GM21786 (cell line): ENCODE results near the gene PDGFC.

Experiments
- ATAC-seq: cut with Tn5 transposase; IDR thresholded peaks from one replicate; pipeline ENCODE4 v1.9.1; 2021; ENCODE audit not compliant: unreplicated experiment

The PDGFC gene, protein sequence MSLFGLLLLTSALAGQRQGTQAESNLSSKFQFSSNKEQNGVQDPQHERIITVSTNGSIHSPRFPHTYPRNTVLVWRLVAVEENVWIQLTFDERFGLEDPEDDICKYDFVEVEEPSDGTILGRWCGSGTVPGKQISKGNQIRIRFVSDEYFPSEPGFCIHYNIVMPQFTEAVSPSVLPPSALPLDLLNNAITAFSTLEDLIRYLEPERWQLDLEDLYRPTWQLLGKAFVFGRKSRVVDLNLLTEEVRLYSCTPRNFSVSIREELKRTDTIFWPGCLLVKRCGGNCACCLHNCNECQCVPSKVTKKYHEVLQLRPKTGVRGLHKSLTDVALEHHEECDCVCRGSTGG

DNA sequence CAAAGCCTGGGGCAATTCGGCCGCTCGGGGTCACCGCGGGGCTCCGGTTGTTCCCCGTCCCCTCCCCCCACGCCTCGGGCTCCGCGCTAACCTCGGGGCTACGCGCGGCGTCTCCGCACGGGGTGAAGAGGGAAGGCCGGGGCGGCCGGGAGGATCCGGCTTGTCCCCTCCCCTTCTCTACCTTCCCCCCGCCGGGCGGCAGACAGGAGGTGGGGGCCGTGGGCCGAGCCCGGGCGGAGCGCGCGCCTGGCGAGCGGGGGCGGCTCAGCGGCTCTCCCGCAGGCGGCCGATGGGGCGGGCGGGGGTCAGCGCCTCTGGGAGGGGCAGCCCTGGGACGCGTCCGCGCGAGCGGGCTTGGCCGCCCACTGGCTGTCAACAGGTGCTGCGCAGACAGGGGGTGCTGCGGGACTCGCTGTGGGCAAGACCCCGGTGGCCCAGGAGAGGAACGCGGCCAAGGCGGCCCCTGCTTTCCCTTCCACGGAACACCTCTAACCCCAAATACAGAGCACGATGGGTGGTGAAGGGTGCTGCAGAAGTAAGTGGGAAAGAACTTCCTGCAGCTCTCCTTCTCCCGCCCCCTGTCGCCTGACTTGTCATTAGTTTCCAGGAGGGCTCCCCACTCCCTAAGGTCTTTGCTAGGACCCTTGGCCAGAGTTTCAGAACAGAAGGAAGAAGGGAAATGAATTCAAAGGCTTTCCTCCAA, at the start of gene PDGFC:
PDGFC (minus strand) TSS at position 124 of the 703 bp plus-strand sequence. CDS start 896 bp downstream, outside the sequence.
- no peak for ATAC-seq

DNA sequence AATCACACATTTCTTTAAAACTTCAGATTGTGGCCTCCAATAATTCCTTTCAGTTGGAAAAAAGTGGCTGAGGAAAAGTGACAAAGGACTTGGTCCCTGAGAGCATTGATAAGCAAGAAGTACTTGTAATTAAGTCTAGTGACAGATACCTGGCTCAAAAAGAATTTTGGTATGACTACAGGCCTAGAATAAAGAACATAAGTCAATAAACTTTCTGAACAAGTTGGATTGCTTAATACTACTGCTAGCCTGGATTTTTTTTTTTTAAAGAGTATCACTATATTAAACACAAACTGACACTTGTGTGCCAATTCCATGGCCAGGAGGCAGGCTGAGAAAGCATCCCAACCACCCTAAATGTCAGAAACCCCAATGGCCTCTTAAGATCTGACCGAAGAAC, 49.3 kb upstream of the PDGFC start:
- ATAC-seq = no peak

DNA sequence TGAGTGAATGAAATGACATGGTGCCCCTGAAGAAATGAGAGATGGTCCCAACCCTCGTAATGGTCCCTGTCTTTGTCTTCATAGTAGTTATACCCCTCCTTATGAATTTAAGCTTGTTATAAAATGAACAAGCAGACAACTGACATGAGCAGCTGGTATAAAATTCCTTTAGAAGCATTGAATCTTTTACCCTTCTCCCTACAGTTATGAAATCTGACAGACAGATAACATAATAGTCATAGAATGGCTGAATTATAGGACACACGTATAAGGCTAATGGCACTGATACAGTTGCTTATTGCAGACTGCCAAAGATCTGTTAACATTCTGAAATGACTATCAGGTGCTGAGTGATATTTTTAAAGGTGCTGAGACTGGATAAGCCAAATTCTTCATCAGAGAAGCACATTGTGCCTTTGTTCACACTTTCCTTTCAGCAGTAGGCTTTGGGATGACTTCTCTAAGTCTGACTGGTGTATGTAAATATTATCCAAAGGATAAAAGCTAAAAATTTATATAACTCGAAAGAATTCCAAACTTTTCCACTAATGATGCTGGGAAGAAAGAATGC, 47.4 kb upstream of the PDGFC start:
- no peak for ATAC-seq

DNA sequence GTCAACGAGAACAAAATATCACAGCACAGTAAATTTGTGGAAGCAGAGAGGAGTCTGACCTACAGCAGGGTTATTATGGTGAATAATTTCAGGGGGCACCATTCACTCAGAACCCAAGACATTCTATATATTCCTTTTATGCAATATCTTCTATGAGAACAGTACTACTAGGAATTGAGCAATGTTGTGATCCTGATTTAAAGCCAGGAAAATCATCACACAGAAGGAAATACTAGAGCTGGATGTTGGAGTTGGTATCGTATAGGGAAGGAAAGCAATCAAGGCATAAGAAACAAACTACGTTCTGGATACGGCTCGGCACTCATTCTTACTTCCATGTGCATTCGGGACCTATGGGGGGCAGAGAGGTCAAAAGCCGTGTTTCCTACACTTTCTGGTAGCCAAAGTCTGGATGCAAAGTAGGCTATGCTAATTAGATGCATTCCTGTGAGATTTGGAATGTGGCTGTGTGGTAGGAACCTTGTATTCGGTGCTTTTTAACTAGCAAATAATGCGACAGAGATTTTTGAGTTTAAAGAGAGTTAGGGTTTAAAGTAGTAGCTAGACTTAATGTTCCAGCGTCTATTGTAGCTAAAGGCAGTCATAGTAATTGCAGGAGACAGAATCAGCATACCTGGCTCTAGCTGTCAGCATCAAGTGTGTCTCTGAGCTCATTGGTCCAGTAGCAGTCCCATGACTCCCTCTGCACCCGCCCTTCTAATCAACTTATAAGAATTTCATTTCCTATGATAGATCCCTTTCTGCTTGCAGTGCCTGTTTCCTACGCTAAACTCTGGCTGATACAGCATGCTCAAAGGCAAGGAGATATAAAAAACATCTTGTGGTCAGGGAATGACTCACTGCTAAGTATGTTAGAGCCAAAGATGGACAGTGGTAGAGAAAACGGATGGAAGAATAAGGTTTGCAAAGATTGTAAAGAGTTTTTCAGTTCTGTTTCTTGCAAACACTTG, 43.3 kb upstream of the PDGFC start:
- peak; percentile 56 for ATAC-seq

DNA sequence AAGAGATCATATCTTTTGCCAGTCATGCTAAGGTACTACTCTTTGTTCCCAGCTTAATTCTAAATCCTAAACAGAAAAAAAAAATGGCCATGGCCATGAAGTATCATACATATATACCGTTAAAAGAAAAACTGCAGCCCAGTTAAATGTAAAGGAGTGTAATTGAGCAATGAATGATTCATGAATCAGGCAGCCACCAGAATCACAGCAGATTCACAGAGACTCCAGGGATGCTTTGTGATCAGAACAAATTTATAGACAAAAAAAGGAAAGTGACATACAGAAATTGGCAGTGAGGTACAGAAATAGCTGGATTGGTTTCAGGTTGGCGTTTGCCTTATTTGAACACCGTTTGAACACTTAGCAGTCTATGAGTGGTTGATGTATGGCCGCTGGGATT, 42.1 kb upstream of the PDGFC start:
- ATAC-seq = no peak

DNA sequence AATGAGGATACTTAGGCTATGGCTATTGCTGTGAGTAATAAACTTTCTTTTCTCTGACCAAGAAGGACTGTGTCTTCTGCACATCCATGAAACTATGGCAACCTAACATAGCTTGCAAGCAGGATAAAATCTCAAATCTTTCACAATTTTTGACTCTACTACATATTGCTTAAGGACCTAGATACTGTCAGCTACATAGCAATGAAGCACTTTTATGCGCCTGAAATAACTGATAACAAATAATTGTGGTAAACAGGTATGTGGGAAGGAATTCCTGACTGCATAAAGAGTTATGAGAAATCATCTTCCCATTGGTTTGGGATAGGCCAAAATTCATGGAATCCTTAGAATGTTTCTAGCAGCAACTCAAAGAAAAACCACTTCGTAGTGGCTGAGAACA, 41.2 kb upstream of the PDGFC start:
- ATAC-seq = no peak

DNA sequence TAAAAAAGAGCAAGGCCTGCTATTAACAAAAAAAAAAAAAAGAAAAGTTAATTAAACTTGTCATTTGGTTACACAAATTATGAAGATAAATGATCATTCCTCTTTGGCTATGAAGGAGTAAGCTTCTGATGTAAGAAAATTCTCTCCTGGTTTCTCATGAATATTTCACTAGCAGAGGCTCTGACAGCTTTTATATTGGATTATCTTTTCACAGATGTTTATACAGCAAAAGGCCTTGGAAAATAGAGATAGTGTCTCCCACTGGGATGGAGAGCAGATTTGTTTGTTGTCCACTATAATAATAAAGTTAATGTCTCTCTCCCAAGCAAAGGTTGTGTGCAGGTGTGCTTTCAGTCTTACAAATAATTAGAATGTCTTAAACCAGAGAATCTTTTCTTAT, 40.7 kb upstream of the PDGFC start:
- ATAC-seq = no peak

DNA sequence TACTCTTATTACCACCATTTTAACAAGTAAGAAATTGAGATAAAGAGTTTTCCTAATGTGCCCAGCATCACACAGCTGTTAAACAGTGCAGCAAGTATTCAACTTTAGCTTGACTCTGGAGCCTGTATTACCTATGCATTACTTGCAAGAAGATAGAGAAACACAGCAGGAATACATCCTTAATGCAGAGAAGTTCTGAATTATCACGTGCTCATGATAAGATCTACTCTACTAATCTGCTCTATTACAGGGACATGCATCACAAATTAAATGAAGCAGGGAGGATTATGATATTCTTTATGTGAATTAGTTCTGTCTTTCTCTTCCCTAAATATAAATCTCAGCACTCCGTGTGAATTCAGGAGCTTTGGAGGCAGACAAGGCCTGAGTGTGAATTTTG, 39.0 kb upstream of the PDGFC start:
- no peak for ATAC-seq

DNA sequence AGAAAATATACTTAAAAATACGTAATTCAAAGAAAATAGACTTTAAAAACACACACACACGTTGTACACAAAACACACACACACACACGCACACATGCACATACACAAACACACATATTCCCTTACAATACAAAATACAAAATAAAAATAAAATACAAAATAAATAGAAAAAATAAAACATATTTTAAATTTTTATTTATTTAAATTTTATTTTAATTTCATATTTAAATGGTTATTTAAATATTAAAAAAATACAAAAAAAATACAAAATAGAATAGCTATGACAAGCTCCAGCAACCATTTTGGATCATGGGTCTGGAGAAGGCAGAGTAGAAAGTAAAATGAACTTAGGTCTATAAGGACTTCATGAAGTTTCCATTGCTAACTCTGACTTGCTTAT, 34.2 kb upstream of the PDGFC start:
- ATAC-seq = no peak

DNA sequence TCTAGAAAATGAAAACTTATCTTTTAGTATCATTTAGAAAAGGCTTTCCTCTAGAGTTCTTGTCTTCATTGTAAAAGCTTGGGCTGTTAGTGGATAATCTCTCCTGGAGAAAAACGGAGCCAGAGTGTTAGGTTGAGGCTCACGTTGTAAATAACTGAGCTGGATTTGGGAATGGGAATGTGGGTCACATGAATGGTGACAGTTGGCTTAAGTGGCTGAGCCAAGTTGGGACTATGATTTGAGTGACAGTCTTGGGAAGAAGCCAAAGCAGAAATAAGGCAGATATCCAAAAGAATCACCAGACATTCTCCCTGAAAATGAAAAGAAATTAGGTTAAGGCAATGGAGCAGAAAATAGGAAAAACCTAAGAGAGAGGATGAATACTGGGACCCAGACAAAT, 33.6 kb upstream of the PDGFC start:
- ATAC-seq = no peak

DNA sequence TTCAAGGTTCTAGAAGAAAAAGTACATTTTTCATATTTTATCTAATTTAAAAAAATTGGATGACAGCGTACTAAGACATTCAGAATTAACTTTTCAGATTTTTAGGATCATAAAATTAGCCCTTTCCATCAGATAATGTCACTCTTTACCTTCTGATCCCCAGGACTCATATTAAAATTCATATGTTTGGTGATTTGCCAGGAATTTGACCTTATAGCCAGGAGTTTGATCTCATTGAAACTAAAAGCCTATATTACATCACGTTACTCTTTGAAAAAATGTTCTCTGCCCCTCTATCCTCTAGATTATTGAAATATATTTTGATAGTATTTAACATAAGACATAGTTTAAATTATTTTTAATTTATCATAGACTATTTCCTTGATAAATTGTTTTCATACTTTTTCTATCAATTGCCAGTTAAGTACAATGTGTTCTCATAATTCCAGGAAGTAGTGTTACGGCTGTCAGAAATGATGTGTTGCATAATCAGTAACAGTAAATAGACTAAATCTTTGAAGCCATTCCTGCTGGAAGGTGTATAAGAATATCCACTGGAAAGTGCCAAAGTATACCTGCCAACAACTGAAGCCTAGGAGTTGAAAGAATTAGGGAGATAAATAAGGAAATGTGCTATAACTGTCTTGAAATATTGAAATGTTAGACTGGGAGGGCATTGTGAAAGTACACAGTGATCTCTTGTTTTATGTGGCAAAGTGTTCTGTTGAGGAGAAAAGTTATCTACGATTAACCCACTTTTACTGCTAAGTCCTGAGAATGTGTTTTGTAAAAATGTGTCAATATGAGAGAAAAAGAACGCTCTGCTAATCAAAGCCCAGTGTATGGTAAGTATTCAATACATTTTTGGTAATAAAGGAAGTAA, 32.9 kb upstream of the PDGFC start:
- ATAC-seq = no peak

DNA sequence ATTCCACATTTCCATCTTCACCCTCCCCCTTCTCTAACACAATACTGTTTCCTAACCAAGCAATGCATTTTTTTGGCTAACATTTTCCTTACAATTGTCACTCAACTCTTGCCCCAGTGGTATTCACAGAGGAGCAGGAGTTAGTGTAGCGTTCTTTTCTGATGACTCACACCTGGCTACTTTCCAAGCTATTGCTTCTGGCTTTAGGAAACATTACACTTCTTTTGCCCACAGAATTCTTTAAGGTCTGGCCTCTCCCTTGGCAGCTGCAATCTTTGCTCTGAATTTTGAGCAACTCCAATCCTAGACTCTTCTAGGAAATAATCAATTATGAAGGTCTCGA, 27.5 kb upstream of the PDGFC start:
- ATAC-seq = no peak

DNA sequence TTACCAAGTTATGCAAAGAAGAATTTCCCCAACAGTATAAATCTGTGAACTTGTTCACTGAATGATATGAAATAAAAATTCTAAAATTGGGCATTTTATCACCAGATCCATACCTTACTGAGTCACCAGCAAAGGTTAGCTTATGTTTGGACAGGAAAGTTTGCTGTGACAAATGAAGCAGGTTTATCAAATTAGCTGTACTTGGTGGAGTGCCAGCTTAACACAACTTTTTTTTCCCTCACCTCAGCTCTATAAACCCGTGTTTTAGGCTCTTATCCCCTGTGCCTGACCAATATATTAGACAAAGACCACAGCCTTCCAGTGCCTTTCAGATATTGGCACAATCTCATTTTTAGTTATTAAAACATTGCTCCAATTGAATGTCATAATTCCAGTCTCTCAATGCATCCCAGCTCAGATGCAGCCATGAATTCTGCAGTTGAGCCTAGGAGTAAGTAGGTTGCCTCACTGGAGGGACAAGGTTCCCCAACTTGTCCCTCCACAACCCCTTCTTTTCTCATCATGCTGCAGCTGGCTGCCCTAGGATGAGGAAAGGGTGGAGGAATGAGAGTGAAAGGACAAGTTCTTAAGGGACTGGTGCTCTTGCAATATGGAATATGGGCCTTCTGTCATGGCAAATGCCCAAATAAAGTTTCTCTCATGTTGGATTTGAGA, 27.0 kb upstream of the PDGFC start:
- ATAC-seq = no peak

DNA sequence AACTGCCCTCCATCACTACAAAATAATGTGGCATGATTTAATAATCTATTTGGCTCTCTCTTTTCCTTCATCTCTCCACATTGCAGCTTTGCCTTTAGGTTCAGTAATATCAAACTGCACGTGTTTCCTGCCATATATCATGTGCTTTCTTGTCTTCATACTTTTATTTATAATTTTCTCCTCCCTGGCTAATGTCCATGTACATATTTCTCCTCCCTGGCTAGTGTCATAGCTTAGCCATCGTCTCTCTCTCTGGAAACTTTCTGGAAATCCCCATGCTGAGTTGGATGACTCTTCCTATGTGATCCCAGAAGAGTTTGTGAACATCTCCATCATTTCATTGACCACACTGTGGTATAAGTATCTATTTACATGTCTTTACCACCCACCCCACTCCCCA, 21.3 kb upstream of the PDGFC start:
- no peak for ATAC-seq

DNA sequence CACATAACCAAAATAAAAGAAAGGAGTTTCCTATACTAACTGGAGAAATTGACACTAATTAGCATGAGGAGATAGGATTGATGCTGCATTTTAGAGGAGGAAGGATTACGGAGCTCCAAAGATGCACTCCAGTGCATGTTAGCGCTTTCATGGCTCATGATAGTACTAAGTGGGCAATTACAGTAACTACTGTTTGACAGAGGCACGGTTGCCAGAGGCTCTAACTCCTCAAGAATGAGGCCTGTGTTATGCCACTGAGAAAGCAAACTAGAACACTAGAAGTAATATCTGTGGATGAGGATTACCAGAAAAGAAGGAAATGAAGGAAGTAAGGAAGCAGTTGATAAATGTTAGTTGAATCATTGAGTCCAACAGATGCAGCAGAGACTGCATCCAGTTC, 19.6 kb upstream of the PDGFC start:
- no peak for ATAC-seq

DNA sequence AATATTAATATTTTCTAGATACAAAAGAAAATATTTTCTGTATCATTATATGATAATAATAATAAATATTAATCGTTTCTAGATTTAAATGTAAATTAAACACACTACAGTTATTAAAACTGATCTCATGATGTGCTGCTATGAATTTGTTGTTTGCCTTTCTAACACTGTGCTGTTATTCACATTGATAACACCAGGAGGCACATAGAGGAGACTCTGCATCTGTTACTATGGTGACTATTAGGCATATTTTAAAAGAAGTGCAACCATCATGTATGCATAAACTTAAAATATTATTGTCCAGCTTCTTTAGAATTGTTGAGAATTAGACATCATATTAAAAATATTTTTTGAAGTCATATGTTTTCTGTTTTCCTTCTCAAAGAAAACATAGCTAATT, 11.8 kb upstream of the PDGFC start:
- no peak for ATAC-seq

DNA sequence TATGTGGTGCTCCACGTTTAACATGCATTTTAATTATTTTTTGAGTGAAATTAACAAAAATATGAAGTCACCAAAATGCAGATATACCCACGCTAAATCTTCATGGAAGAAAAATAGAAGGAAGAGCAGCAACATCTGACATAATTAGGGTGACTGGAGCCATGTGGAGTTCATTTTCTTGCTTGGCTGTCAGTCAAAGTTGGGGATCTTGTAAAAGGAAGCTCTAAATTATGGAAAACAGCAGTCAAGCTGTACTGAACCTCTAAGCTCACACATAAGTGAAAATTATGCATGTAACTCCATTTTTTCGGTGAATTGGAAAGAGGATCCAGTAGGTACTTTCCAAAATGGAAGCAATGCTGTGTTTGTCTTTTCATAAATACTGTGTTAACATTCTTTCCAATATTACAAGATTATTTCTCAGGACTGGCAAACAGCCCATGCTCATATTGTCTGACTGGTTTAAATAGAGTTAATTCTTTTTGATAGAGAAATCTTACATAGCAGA, 9.7 kb upstream of the PDGFC start:
- ATAC-seq = no peak

DNA sequence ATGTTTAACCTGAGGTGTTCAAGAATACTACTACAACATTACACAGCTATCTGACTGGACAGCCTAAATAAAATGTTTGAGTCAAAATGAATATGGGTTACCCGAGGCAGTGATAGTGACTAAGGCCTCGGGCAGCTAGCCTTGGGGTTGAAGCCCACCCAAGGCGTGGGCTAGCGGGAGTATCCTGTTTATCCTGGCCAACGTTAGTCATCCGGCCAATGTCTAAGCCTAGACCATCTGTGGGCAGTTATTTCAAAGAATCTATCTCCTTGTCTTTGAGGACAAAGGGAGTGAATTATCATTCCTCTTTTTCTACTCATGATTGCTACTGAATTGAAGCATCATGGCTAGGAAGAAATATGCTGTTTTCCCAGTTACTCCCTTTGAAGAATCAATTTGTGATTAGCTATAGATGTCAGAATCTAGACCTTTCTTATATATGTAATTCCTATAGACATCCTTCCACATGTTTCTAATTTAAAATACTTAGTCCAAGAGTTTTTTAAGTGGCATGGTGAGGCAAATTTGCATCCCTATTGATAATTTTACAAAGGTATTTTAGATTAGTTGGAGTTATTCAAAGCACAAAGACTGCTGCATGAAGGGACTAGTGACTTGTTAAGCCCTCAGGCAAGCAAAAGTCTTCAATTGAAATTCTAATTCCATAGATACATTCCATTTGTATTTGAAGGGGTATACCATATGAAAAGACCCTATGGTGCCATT, 6.0 kb upstream of the PDGFC start:
- no peak for ATAC-seq

DNA sequence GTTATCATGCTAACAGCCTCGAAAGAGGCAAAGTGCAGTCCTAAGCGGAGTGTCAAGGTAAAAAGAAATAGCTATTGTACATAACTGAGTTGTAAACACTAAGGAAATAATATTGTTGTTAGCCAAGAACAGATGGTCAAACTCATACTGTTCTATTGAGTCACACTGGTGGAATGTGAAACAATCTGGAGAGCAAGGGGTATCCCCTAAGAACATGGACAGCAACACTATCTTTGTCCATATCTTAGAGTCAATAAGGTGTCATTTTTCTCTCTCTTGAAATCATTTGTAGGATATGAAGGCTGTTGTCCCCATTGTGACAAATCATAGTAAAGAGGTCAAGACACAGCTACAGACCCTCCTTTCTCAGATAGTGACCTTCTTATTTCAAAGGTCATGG, 4.5 kb upstream of the PDGFC start:
- no peak for ATAC-seq
